Measurements from ENCODE around the gene GAB2.

- TF ChIP-seq, protein P1, sequence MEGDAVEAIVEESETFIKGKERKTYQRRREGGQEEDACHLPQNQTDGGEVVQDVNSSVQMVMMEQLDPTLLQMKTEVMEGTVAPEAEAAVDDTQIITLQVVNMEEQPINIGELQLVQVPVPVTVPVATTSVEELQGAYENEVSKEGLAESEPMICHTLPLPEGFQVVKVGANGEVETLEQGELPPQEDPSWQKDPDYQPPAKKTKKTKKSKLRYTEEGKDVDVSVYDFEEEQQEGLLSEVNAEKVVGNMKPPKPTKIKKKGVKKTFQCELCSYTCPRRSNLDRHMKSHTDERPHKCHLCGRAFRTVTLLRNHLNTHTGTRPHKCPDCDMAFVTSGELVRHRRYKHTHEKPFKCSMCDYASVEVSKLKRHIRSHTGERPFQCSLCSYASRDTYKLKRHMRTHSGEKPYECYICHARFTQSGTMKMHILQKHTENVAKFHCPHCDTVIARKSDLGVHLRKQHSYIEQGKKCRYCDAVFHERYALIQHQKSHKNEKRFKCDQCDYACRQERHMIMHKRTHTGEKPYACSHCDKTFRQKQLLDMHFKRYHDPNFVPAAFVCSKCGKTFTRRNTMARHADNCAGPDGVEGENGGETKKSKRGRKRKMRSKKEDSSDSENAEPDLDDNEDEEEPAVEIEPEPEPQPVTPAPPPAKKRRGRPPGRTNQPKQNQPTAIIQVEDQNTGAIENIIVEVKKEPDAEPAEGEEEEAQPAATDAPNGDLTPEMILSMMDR (IDR thresholded peaks at IDR 0.05): no peak
- TF ChIP-seq POLR2A (IDR thresholded peaks at IDR 0.05): no peak
Observed at GRCh38 chr11:78298291-78298771, 119.3 kb downstream of the GAB2 start.

Data from lower leg skin (tissue), 3 donors.